ENCODE data around the gene GRIK5. TPM values are rescaled to one million over a fixed set of nuclear protein-coding genes. Genes with fewer than 3 reads are reported as not detected.
"Not testable (repeated sequence)": the region's sequence is repeated elsewhere in the genome, so short reads cannot be mapped to it uniquely, and the experiment has no call there.

The GRIK5 gene
- total RNA-seq, 1 donor from 2014 or later, result 0.09 TPM

DNA sequence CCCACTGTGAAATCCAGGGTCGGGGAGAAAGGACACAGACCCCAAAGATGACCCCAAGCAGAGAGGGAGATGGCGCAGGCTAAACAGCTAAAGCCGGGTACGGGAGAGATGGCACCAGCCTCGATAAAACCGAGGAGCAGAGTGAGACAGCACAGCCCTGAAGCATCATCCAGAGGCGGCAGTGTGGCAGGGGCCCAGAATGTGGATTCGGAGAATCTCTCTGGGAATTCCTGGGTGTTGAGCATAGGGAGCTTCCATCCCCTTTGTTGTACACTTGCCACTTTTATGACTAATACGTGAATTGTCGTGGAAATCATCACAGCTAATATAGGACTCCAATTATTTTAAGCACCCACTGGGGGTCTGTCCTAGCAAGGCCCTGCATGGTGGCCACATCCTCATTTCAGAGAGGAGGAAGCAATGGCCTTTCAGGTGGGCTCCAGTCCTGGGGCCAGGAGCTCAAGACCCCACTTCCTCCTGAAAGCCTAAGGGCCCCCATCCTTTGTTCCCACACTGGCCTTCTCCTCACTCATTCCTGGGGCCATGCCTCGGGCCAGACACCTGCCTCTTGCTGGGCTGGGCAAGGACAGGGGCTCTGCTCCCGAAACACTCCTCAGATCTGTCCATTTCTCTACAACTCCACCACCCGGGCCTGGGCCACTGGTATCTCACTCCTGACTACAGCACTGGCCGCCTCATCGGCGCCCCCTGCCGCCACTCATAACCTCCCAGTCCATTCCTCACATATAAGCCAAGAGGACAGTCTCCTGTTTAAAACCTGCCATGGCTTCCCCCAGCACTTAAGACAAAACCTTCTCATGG, 46.7 kb downstream of the GRIK5 start:
- DNase-seq, result no peak
- H3K27me3 Mint-ChIP-seq, result peaks cover 15% of the 10 kb centered on the region
- no peak overlapping the region for H3K27ac Mint-ChIP-seq
- no peaks in the 10 kb centered on the region for H3K4me1 Mint-ChIP-seq
- H3K9me3 Mint-ChIP-seq, result no peaks in the 10 kb centered on the region
- ATAC-seq (ENCODE audit: low read depth), result no peak
- intact Hi-C loops (cut with micrococcal nuclease), result no loop called here
- CTCF ChIA-PET, result no interaction called here
- no peaks in the 10 kb centered on the region for H3K36me3 Mint-ChIP-seq (ENCODE audit: low read depth)
- POLR2A ChIA-PET, result no interaction called here
- no peak overlapping the region for H3K4me3 Mint-ChIP-seq
- TF ChIP-seq, protein P1, sequence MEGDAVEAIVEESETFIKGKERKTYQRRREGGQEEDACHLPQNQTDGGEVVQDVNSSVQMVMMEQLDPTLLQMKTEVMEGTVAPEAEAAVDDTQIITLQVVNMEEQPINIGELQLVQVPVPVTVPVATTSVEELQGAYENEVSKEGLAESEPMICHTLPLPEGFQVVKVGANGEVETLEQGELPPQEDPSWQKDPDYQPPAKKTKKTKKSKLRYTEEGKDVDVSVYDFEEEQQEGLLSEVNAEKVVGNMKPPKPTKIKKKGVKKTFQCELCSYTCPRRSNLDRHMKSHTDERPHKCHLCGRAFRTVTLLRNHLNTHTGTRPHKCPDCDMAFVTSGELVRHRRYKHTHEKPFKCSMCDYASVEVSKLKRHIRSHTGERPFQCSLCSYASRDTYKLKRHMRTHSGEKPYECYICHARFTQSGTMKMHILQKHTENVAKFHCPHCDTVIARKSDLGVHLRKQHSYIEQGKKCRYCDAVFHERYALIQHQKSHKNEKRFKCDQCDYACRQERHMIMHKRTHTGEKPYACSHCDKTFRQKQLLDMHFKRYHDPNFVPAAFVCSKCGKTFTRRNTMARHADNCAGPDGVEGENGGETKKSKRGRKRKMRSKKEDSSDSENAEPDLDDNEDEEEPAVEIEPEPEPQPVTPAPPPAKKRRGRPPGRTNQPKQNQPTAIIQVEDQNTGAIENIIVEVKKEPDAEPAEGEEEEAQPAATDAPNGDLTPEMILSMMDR (IDR thresholded peaks at IDR 0.05), result no peak

DNA sequence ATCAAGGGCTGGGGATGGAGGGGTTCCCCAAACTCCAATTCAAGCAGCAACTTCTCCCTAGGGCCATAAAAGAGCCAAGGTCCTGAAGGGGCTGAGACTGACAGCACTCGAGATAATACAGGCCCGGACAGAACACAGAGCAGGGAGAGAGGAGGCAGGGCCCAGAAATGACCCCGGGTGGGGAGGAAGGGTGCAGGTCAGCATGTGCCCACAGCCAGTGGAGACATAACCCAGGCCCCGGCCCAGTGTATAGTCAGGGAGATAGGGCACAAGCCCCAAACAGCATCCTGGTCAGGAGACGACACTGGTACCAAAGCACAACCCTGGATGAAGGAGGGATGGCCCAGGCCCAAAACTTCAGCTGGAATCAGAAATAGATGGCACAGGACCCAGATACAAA, 47.4 kb downstream of the GRIK5 start:
- ChIA-PET CTCF (no interaction called here), POLR2A (no interaction called here)
- Mint-ChIP-seq H3K36me3 (ENCODE audit: low read depth) (no peaks in the 10 kb centered on the region), H3K4me1 (no peaks in the 10 kb centered on the region), H3K27ac (no peak overlapping the region), H3K9me3 (no peaks in the 10 kb centered on the region), H3K27me3 (peaks cover 13% of the 10 kb centered on the region), H3K4me3 (no peak overlapping the region)
- DNase-seq (no peak), ATAC-seq (ENCODE audit: low read depth) (no peak)
- intact Hi-C loops (cut with micrococcal nuclease), result no loop called here
- TF ChIP-seq, protein P1 (IDR thresholded peaks at IDR 0.05), result no peak

DNA sequence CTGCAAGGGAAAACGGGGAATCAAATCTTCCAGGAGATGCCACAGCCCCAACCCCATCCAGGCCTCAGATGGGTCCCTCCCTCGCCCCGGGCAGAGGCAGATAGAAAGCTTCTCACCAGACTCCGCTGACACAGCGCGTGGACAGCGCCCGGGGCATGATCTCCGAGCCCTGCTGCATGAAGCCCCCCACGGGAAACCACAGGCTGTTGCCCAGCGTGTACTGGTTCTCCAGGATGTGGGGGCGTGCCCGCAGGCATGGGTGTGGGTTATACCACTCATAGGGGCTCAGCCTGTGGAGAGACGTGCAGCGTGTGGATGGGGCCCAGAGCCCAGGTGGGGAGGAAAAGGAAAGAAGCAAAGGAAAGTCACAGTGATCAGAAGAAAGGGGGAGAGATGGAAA, 48.8 kb downstream of the GRIK5 start:
- Mint-ChIP-seq H3K27ac (no peak overlapping the region), H3K4me1 (no peaks in the 10 kb centered on the region), H3K36me3 (ENCODE audit: low read depth) (no peaks in the 10 kb centered on the region), H3K9me3 (no peaks in the 10 kb centered on the region), H3K4me3 (no peak overlapping the region), H3K27me3 (peaks cover 13% of the 10 kb centered on the region)
- ChIA-PET POLR2A (no interaction called here), CTCF (no interaction called here)
- DNase-seq, result no peak
- intact Hi-C loops (cut with micrococcal nuclease), result no loop called here
- ATAC-seq (ENCODE audit: low read depth), result no peak
- TF ChIP-seq, protein P1 (IDR thresholded peaks at IDR 0.05), result no peak

DNA sequence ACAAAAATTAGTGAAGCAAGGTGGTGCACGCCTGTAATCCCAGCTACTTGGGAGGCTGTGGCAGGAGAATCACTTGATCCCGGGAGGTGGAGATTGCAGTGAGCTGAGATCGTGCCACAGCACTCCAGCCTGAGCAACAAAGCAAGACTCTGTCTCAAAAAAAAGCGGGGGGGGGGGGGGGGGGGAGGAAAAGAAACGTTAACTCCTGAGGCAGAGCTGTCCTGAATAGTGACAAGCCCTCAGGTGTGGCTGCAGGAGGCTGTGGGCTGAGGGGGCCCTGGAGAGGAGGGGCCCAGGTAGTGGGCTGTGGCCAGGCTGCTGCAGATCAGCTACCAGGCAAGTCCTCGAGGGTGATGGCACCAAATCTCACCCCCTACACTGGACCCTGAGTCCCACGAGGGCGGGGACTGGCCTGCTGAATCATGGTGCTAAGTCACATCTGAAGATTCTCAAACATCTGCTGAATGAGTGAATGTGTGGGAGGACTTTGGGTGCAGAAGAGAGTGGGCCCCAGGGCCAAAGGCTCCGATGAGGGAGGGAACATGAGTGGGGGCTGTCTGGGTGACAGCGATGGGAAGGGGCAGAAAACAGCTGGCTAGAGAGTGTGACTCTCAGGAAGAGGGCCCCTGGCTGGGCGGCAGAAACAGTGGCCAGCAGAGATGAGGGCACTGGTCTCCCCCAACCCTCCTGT, 51.4 kb downstream of the GRIK5 start:
- POLR2A ChIA-PET, result no interaction called here
- no peak overlapping the region for H3K4me3 Mint-ChIP-seq

DNA sequence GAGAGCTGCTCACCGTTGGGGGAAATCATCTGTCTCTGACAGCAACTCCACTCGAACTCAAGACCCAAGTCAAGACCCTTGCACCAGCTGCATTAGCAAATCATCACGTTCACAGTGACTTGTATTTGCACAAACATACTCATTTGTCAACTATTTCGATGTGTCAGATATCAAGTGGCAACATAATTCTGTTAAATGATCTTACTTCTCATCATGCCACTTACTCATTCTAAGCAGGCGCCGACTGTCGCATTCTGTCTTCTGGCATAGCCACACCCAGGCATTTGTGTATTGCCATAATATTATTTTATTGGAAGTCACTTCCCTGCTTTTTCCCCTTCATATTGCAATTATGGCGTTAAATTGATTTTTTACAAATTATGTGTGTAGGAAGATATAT, 53.0 kb downstream of the GRIK5 start:
- H3K27me3 Mint-ChIP-seq, result peaks cover 3% of the 10 kb centered on the region
- intact Hi-C loops (cut with micrococcal nuclease), result no loop called here
- no peaks in the 10 kb centered on the region for H3K36me3 Mint-ChIP-seq (ENCODE audit: low read depth)
- CTCF ChIA-PET, result interaction anchor here (1.6 kb wide), 1 partner anchor 18 kb away, joined by 5 read pairs; no protein-coding TSS in a partner anchor
- POLR2A ChIA-PET, result no interaction called here
- no peaks in the 10 kb centered on the region for H3K9me3 Mint-ChIP-seq
- DNase-seq, result no peak
- no peak overlapping the region for H3K27ac Mint-ChIP-seq
- H3K4me3 Mint-ChIP-seq, result no peak overlapping the region
- no peaks in the 10 kb centered on the region for H3K4me1 Mint-ChIP-seq
- TF ChIP-seq, protein P1 (IDR thresholded peaks at IDR 0.05), result no peak
- no peak for ATAC-seq (ENCODE audit: low read depth)

More for the DNA sequence above, 51.4 kb downstream of the GRIK5 start:
- Mint-ChIP-seq H3K27ac (no peak overlapping the region), H3K27me3 (peaks cover 5% of the 10 kb centered on the region), H3K36me3 (ENCODE audit: low read depth) (no peaks in the 10 kb centered on the region), H3K9me3 (no peaks in the 10 kb centered on the region), H3K4me1 (no peaks in the 10 kb centered on the region)
- DNase-seq, result no peak
- TF ChIP-seq, protein P1 (IDR thresholded peaks at IDR 0.05), result no peak
- no peak for ATAC-seq (ENCODE audit: low read depth)
- CTCF ChIA-PET, result no interaction called here
- intact Hi-C loops (cut with micrococcal nuclease), result no loop called here

DNA sequence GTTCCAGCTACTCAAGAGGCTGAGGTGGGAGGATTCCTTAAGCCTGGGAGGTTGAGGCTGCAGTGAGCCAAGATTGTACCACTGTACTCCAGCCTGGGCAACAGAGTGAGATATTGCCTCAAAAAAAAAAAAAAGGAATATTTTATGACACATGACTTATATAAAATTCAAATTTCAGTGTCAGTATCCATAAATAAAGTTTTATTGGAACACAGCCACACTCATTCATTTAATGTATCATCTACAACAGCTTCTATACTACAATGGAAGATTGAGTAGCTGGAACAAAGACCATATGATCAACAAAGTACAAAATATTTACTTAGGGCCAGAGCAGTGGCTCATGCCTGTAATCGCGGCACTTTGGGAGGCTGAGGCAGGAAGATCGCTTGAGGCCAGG, 57.3 kb downstream of the GRIK5 start:
- H3K27ac Mint-ChIP-seq; H3K36me3 Mint-ChIP-seq (ENCODE audit: low read depth); intact Hi-C loops (cut with micrococcal nuclease); H3K27me3 Mint-ChIP-seq; CTCF ChIA-PET; H3K4me3 Mint-ChIP-seq; DNase-seq; ATAC-seq (ENCODE audit: low read depth); H3K9me3 Mint-ChIP-seq; H3K4me1 Mint-ChIP-seq: not testable (repeated sequence)
- POLR2A ChIA-PET, result interaction anchor here (0.6 kb wide), 1 partner anchor 71 kb away, joined by 12 read pairs; no protein-coding TSS in a partner anchor

All from activated B cell treated with CpG ODN at 0.5 μM for 24 hours (primary cell).